Measurements from ENCODE around the gene PANK2. TPM values are rescaled to one million over a fixed set of nuclear protein-coding genes. Genes with fewer than 3 reads are reported as not detected.

Gene PANK2
- total RNA-seq, result 33.3 and 44.7 TPM in 2 replicates

DNA sequence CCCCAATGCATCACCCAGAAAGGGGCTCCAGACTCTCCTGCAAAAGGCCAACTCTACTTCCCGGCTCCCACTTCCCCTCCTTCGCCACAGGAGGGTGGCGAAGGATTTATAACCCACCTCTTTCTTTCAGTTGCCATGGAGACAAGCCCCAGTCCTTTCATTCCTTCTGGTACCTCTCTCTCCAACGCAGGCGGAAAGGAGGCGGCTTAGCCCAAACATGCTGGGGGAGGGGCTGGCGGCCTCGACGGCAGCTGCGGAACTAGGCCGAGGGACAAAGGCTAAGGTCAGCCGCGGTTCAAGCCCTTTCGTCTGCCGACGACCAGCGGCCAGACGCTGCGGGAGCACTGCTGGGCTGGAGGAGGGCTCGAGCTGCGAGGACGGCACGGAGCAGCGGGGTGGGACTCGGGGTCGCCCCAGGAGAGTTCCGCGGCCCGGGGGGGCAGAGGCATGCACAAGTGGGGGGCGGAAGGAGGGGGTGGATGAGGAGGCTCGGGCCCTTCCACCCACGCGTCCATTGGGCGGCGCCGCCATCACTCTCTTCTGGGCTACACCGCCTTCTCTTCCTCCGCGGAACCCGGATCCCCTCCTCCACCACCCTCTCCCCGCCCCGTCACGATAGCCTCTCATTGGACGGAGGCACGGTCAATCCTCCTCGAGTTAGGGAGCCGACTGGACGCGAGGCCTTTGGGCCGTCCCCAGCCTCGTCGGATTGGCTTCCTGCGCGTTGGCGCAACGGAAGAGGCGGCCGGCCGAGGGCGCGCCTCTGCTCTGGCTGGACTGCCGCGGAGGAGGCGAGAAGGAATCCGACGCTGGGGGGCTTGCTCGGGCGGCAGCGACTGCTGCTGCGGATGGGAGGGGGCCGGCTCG, at the start of gene PANK2:
TSS of gene PANK2 (plus strand) at position 766 of the 867 bp plus-strand sequence.

DNA sequence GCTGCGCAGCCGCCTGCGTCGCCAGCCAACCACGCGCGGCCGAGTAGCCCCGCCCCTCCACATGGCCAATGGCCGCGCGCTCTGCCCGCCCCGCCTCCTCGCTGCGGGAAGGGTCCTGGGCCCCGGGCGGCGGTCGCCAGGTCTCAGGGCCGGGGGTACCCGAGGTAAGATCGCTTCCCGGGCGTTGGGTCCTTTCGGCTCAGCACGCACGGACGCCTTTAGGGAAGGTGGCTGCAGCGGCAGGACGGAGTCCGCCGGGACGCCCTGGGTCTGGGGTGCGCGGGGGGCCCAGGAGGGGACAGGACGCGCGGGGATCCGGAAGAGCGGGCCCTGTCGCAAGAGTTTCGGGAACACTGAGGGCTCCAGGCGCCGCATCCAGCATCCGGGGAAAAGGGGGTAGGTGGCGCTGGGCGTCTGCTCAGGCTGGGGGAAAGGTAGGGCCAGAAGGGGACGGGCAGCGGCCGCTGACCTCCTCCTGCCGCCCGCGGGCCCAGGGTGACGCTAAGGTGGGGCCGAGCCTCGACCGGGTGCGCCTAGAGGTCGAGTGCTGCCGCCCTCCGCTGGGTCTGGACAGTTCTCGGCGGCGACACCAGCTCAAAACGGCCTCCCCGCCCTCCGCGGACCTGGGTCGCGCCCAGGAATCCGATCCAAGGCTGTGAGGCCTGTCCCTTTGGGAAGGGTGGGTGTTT, 42.3 kb upstream of the PANK2 start, which contains the start of gene MAVS:
TSS of gene MAVS (plus strand) at position 95 of the 689 bp plus-strand sequence. CDS start 7,791 bp downstream, outside the sequence.

Other genes with a start within 250 kb of the PANK2 start
- gene GFRA4, start 226.0 kb upstream of the PANK2 start, total RNA-seq, result not detected in 2 replicates
- 89.4 and 111 TPM in 2 replicates for gene ADAM33, start 207.4 kb upstream of the PANK2 start, total RNA-seq
- gene SIGLEC1, start 176.8 kb upstream of the PANK2 start, total RNA-seq, result not detected in 2 replicates
- gene HSPA12B, start 156.7 kb upstream of the PANK2 start, total RNA-seq, result 3.2 and 5.0 TPM in 2 replicates
- gene ADISSP, start 121.6 kb upstream of the PANK2 start, total RNA-seq, result 34.8 and 39.9 TPM in 2 replicates
- 0.23 TPM in 1 of 2 replicates, not detected in the other for gene SPEF1, start 107.9 kb upstream of the PANK2 start, total RNA-seq
- gene CENPB, start 102.6 kb upstream of the PANK2 start, total RNA-seq, result 78.3 and 85.1 TPM in 2 replicates
- gene CDC25B, start 93.1 kb upstream of the PANK2 start, total RNA-seq, result 72.4 and 73.8 TPM in 2 replicates
- gene AP5S1, start 68.8 kb upstream of the PANK2 start, total RNA-seq, result 12.1 and 22.5 TPM in 2 replicates
- 24.2 and 25.7 TPM in 2 replicates for gene MAVS, start 42.6 kb upstream of the PANK2 start, total RNA-seq
- gene RNF24, start 126.2 kb downstream of the PANK2 start, total RNA-seq, result 16.2 and 26.8 TPM in 2 replicates